Measurements from ENCODE around the gene ZNF558. TPM values are rescaled to one million over a fixed set of nuclear protein-coding genes. Genes with fewer than 3 reads are reported as not detected.

The ZNF558 gene
- not detected for total RNA-seq (ENCODE audit: unreplicated experiment)
- long read RNA-seq: 0 reads

GRCh38 chr19:8832132-8833021 lies at the start of gene ZNF558, which contains the start of gene MBD3L1:
Gene ZNF558, minus strand, starts transcription at chr19:8832304. Its CDS starts 9,645 bp downstream, at chr19:8822659.
Gene MBD3L1, plus strand, starts transcription at chr19:8832377. Its CDS starts 10,302 bp downstream, at chr19:8842679.
- Mint-ChIP-seq H3K9me3 (ENCODE audit: unreplicated experiment) (peaks cover 42% of the 10 kb centered on the region), H3K36me3 (ENCODE audit: low read depth, unreplicated experiment) (peaks cover 18% of the 10 kb centered on the region), H3K27ac (ENCODE audit: unreplicated experiment) (no peak within 1 kb of the TSS), H3K4me1 (ENCODE audit: unreplicated experiment) (no peaks in the 10 kb centered on the region), H3K4me3 (ENCODE audit: unreplicated experiment) (peak within 1 kb of the TSS; percentile 15), H3K27me3 (ENCODE audit: unreplicated experiment) (peaks cover 7% of the 10 kb centered on the region)
- no peak for DNase-seq (ENCODE audit: low spot score)
- TF ChIP-seq, protein P1, sequence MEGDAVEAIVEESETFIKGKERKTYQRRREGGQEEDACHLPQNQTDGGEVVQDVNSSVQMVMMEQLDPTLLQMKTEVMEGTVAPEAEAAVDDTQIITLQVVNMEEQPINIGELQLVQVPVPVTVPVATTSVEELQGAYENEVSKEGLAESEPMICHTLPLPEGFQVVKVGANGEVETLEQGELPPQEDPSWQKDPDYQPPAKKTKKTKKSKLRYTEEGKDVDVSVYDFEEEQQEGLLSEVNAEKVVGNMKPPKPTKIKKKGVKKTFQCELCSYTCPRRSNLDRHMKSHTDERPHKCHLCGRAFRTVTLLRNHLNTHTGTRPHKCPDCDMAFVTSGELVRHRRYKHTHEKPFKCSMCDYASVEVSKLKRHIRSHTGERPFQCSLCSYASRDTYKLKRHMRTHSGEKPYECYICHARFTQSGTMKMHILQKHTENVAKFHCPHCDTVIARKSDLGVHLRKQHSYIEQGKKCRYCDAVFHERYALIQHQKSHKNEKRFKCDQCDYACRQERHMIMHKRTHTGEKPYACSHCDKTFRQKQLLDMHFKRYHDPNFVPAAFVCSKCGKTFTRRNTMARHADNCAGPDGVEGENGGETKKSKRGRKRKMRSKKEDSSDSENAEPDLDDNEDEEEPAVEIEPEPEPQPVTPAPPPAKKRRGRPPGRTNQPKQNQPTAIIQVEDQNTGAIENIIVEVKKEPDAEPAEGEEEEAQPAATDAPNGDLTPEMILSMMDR (IDR thresholded peaks at IDR 0.05; ENCODE audit: unreplicated experiment): no peak

GRCh38 chr19:8881512-8881911 lies 49.4 kb upstream of the ZNF558 start:
- H3K27ac Mint-ChIP-seq (ENCODE audit: unreplicated experiment): no peak overlapping the region
- TF ChIP-seq, protein P1 (IDR thresholded peaks at IDR 0.05; ENCODE audit: unreplicated experiment): no peak
- H3K9me3 Mint-ChIP-seq (ENCODE audit: unreplicated experiment): peaks cover 44% of the 10 kb centered on the region
- DNase-seq (ENCODE audit: low spot score): no peak
- H3K4me1 Mint-ChIP-seq (ENCODE audit: unreplicated experiment): no peaks in the 10 kb centered on the region
- peaks cover 33% of the 10 kb centered on the region for H3K36me3 Mint-ChIP-seq (ENCODE audit: low read depth, unreplicated experiment)
- H3K4me3 Mint-ChIP-seq (ENCODE audit: unreplicated experiment): no peak overlapping the region
- peaks cover 6% of the 10 kb centered on the region for H3K27me3 Mint-ChIP-seq (ENCODE audit: unreplicated experiment)

DNA sequence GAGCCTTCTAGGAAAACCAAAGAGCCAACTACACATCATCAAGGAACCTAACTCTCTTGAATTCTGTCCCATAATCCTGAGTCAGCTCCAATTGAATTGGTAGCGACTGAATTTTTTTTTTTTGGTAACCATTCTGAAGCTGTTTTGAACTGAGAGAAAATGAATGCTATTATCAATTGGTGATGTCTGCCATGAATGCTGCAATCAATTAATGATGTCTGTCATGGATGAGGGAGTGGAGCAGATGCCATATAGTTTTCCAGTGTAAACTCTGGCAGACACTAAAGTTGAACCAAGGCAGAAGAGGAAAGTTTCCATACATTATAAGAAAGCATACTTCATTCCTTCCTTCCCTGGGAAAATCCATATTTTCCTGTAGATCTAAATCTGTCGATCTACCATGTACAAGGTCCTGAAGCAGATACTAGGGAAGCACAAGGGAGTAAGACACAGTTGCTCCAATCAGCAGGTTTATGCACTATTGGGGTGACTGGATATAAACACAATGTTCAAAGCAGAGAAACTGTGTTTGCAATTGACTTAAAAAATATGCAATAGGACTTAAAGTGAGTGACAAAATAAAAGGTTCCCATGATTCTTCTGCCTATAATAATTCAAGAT lies 48.9 kb upstream of the ZNF558 start:
- H3K36me3 Mint-ChIP-seq (ENCODE audit: low read depth, unreplicated experiment): peaks cover 33% of the 10 kb centered on the region
- H3K27ac Mint-ChIP-seq (ENCODE audit: unreplicated experiment): no peak overlapping the region
- no peak overlapping the region for H3K4me3 Mint-ChIP-seq (ENCODE audit: unreplicated experiment)
- peaks cover 6% of the 10 kb centered on the region for H3K27me3 Mint-ChIP-seq (ENCODE audit: unreplicated experiment)
- no peak for DNase-seq (ENCODE audit: low spot score)
- no peaks in the 10 kb centered on the region for H3K4me1 Mint-ChIP-seq (ENCODE audit: unreplicated experiment)
- peaks cover 44% of the 10 kb centered on the region for H3K9me3 Mint-ChIP-seq (ENCODE audit: unreplicated experiment)
- TF ChIP-seq, protein P1 (IDR thresholded peaks at IDR 0.05; ENCODE audit: unreplicated experiment): no peak

DNA sequence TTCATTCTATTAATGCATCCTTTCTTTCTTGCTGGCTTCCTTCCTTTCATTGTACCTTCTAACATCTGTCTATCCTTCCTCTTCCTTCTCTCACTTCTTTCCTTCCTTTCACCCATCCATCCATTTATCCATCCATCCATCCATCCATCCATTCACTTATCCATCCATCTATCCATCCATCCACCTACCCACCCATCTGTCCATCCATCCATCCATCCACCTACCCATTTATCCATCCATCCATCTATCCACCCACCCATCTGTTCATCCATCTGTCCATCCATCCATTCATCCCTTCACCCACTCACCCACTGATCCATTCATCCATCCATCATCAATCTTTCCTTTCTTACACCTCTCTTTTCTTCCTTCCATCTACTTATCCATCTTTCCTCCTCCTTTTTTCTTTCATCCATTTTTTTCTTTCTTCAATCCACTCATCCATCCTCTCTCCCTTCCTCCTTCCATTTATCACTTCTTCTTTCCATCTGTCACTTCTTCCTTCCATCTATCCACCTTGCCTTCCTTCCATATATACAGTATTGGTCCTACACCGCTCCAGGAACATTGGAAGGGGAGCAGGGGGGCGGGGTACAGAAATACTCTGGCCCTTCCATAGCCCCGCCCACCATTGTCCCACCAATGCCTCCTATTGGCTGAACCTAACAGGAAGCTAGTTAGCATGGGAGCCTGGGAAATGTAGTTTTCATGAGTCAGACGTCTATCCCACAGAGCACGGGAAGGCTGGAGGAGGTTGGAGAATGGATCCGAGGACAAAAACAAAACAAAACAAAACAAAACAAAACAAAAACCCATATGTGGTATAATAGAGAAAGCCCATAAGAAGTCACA lies 46.0 kb upstream of the ZNF558 start:
- H3K4me1 Mint-ChIP-seq (ENCODE audit: unreplicated experiment): no peaks in the 10 kb centered on the region
- TF ChIP-seq, protein P1 (IDR thresholded peaks at IDR 0.05; ENCODE audit: unreplicated experiment): no peak

More for the DNA sequence above, 46.0 kb upstream of the ZNF558 start:
- Mint-ChIP-seq H3K36me3 (ENCODE audit: low read depth, unreplicated experiment) (peaks cover 34% of the 10 kb centered on the region), H3K9me3 (ENCODE audit: unreplicated experiment) (peaks cover 47% of the 10 kb centered on the region), H3K4me3 (ENCODE audit: unreplicated experiment) (no peak overlapping the region), H3K27ac (ENCODE audit: unreplicated experiment) (no peak overlapping the region), H3K27me3 (ENCODE audit: unreplicated experiment) (peaks cover 6% of the 10 kb centered on the region)
- no peak for DNase-seq (ENCODE audit: low spot score)
